ENCODE data around the gene MINDY4. TPM values are rescaled to one million over a fixed set of nuclear protein-coding genes. Genes with fewer than 3 reads are reported as not detected.
A peak's percentile ranks its signal among the peaks of the same experiment; 100 is the strongest.

MINDY4 gene
- total RNA-seq, 1 donor from 2014 or later: 4.1 TPM

DNA sequence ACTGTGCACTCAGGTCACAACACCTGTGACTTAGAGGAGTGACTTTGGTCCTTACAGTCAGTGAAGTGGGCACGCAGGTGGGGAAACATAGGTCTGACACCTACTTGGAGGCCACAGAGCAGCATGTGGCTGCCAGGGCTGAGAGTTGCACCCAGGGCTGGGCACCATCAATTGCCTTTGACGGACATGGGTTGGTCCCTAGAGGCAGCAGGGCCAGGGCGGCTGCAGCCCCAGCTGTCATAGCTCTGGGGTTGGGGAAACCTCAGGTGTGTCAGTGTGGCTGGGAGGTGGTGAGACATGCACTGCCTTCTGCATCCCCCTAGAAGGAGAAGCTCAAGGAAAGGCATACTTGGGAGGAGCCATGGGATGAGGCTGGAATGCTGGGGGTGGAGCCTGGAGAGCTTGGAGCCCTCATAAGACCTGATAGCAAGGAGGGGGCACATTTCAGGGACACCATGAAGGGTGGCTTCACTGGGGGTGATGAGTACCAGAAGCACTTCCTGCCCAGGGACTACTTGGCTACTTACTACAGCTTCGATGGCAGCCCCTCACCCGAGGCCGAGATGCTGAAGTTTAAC, 19.4 kb upstream of the MINDY4 start, which contains the start of gene INMT:
Gene INMT, plus strand, starts transcription at position 440 of the 578 bp plus-strand sequence. Its CDS starts 16 bp downstream, at position 456.
- Histone ChIP-seq H3K27ac (ENCODE audit: low read depth, low read length) (no peak within 1 kb of the TSS), H3K4me2 (ENCODE audit: low read length) (peak within 1 kb of the TSS; percentile 64), H3K36me3 (ENCODE audit: insufficient read depth, low read length) (no peaks in the 10 kb centered on the region), H3K4me3 (ENCODE audit: insufficient read depth, low read depth, low read length) (no peak within 1 kb of the TSS), H4K20me1 (ENCODE audit: insufficient read depth, low read length) (no peaks in the 10 kb centered on the region), H3K27me3 (ENCODE audit: insufficient read depth, low read length) (no peaks in the 10 kb centered on the region), H3K79me2 (ENCODE audit: insufficient read depth, low read length) (no peaks in the 10 kb centered on the region), H2AFZ (ENCODE audit: low read depth, low read length) (peak within 1 kb of the TSS; percentile 54), H3K4me1 (ENCODE audit: insufficient read depth, low read length) (peaks cover 14% of the 10 kb centered on the region), H3K9me3 (ENCODE audit: insufficient read depth, low read depth, low read length) (no peaks in the 10 kb centered on the region), H3K9ac (ENCODE audit: low read length) (no peak within 1 kb of the TSS)
- Mint-ChIP-seq H3K4me1 (ENCODE audit: low read depth, unreplicated experiment) (peaks cover 11% of the 10 kb centered on the region), H3K27me3 (ENCODE audit: low read depth, unreplicated experiment) (peaks cover 4% of the 10 kb centered on the region), H3K36me3 (ENCODE audit: low read depth, unreplicated experiment) (no peaks in the 10 kb centered on the region), H3K27ac (ENCODE audit: unreplicated experiment) (peak within 1 kb of the TSS; percentile 26), H3K9me3 (ENCODE audit: unreplicated experiment) (peaks cover 11% of the 10 kb centered on the region), H3K4me3 (ENCODE audit: unreplicated experiment) (no peak within 1 kb of the TSS)
- FAIRE-seq: no peak
- TF ChIP-seq EZH2 (IDR thresholded peaks at IDR 0.05; ENCODE audit: insufficient read depth, low read length): no peak
- TF ChIP-seq, protein P1, sequence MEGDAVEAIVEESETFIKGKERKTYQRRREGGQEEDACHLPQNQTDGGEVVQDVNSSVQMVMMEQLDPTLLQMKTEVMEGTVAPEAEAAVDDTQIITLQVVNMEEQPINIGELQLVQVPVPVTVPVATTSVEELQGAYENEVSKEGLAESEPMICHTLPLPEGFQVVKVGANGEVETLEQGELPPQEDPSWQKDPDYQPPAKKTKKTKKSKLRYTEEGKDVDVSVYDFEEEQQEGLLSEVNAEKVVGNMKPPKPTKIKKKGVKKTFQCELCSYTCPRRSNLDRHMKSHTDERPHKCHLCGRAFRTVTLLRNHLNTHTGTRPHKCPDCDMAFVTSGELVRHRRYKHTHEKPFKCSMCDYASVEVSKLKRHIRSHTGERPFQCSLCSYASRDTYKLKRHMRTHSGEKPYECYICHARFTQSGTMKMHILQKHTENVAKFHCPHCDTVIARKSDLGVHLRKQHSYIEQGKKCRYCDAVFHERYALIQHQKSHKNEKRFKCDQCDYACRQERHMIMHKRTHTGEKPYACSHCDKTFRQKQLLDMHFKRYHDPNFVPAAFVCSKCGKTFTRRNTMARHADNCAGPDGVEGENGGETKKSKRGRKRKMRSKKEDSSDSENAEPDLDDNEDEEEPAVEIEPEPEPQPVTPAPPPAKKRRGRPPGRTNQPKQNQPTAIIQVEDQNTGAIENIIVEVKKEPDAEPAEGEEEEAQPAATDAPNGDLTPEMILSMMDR (IDR thresholded peaks at IDR 0.05; ENCODE audit: insufficient read depth, low read depth, low read length): no peak
- DNase-seq (ENCODE audit: low read depth): no peak

DNA sequence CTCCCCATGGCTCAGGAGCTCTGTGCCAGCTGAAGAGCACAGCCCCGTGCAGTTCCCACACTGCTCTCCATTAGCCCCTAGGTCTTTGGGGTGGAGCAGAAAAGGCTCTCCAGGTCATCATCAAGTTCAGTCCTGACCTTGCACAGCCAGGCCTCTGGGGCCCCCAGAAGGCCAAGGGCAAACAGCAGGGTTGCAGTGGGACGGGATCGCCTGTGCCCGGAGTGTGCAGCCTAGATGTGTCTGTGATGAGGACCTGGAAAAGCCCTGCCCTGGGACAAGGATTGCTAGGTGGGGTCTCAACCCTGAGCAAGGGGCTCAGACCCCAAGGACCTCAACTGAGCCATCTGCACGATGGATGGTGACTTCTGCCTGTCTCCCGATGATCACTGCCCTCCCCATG, 18.7 kb upstream of the MINDY4 start:
- Histone ChIP-seq H2AFZ (ENCODE audit: low read depth, low read length) (no peak overlapping the region), H3K27me3 (ENCODE audit: insufficient read depth, low read length) (no peaks in the 10 kb centered on the region), H3K79me2 (ENCODE audit: insufficient read depth, low read length) (no peaks in the 10 kb centered on the region), H3K36me3 (ENCODE audit: insufficient read depth, low read length) (no peaks in the 10 kb centered on the region), H3K9me3 (ENCODE audit: insufficient read depth, low read depth, low read length) (no peaks in the 10 kb centered on the region), H3K4me3 (ENCODE audit: insufficient read depth, low read depth, low read length) (no peak overlapping the region), H3K27ac (ENCODE audit: low read depth, low read length) (no peak overlapping the region), H3K9ac (ENCODE audit: low read length) (no peak overlapping the region), H3K4me1 (ENCODE audit: insufficient read depth, low read length) (peaks cover 14% of the 10 kb centered on the region), H3K4me2 (ENCODE audit: low read length) (no peak overlapping the region), H4K20me1 (ENCODE audit: insufficient read depth, low read length) (no peaks in the 10 kb centered on the region)
- Mint-ChIP-seq H3K4me3 (ENCODE audit: unreplicated experiment) (no peak overlapping the region), H3K4me1 (ENCODE audit: low read depth, unreplicated experiment) (peaks cover 11% of the 10 kb centered on the region), H3K9me3 (ENCODE audit: unreplicated experiment) (peaks cover 11% of the 10 kb centered on the region), H3K36me3 (ENCODE audit: low read depth, unreplicated experiment) (no peaks in the 10 kb centered on the region), H3K27me3 (ENCODE audit: low read depth, unreplicated experiment) (peaks cover 2% of the 10 kb centered on the region), H3K27ac (ENCODE audit: unreplicated experiment) (no peak overlapping the region)
- no peak for DNase-seq (ENCODE audit: low read depth)
- no peak for FAIRE-seq
- TF ChIP-seq, protein P1 (IDR thresholded peaks at IDR 0.05; ENCODE audit: insufficient read depth, low read depth, low read length): no peak
- TF ChIP-seq EZH2 (IDR thresholded peaks at IDR 0.05; ENCODE audit: insufficient read depth, low read length): no peak

GRCh38 chr7:30752979-30753378, 18.2 kb upstream of the MINDY4 start:
- Mint-ChIP-seq H3K4me3 (ENCODE audit: unreplicated experiment) (no peak overlapping the region), H3K27me3 (ENCODE audit: low read depth, unreplicated experiment) (peaks cover 2% of the 10 kb centered on the region), H3K9me3 (ENCODE audit: unreplicated experiment) (peaks cover 13% of the 10 kb centered on the region), H3K27ac (ENCODE audit: unreplicated experiment) (no peak overlapping the region), H3K36me3 (ENCODE audit: low read depth, unreplicated experiment) (no peaks in the 10 kb centered on the region), H3K4me1 (ENCODE audit: low read depth, unreplicated experiment) (peaks cover 11% of the 10 kb centered on the region)
- Histone ChIP-seq H3K4me3 (ENCODE audit: insufficient read depth, low read depth, low read length) (no peak overlapping the region), H2AFZ (ENCODE audit: low read depth, low read length) (no peak overlapping the region), H3K4me2 (ENCODE audit: low read length) (no peak overlapping the region), H3K27me3 (ENCODE audit: insufficient read depth, low read length) (no peaks in the 10 kb centered on the region), H3K4me1 (ENCODE audit: insufficient read depth, low read length) (peaks cover 14% of the 10 kb centered on the region), H3K9ac (ENCODE audit: low read length) (no peak overlapping the region), H3K27ac (ENCODE audit: low read depth, low read length) (no peak overlapping the region), H4K20me1 (ENCODE audit: insufficient read depth, low read length) (no peaks in the 10 kb centered on the region), H3K79me2 (ENCODE audit: insufficient read depth, low read length) (no peaks in the 10 kb centered on the region), H3K9me3 (ENCODE audit: insufficient read depth, low read depth, low read length) (no peaks in the 10 kb centered on the region), H3K36me3 (ENCODE audit: insufficient read depth, low read length) (no peaks in the 10 kb centered on the region)
- peak; percentile 17 for DNase-seq (ENCODE audit: low read depth)
- TF ChIP-seq, protein P1 (IDR thresholded peaks at IDR 0.05; ENCODE audit: insufficient read depth, low read depth, low read length): no peak
- no peak for TF ChIP-seq EZH2 (IDR thresholded peaks at IDR 0.05; ENCODE audit: insufficient read depth, low read length)
- FAIRE-seq: no peak
